Osteocyte (in vitro differentiated cells): ENCODE measurements around the gene CASZ1. TPM values are rescaled to one million over a fixed set of nuclear protein-coding genes. Genes with fewer than 3 reads are reported as not detected.

Experiments
- DNase-seq: peaks from one replicate; pipeline ENCODE4 v3.0.0; 2021; ENCODE audit warnings: mixed read lengths; ENCODE audit not compliant: unreplicated experiment; ENCODE audit errors: extremely low spot score
- H3K27ac Mint-ChIP-seq: one replicate; pipeline ENCODE4 v1.8.0; 2021; ENCODE audit warnings: mild to moderate bottlenecking, mixed read lengths; ENCODE audit not compliant: unreplicated experiment
- H3K27me3 Mint-ChIP-seq: one replicate; pipeline ENCODE4 v1.8.0; 2021; ENCODE audit warnings: mixed read lengths; ENCODE audit not compliant: unreplicated experiment
- H3K36me3 Mint-ChIP-seq: one replicate; pipeline ENCODE4 v1.8.0; 2021; ENCODE audit warnings: mixed read lengths; ENCODE audit not compliant: unreplicated experiment
- H3K4me1 Mint-ChIP-seq: one replicate; pipeline ENCODE4 v1.8.0; 2021; ENCODE audit warnings: mixed read lengths; ENCODE audit not compliant: unreplicated experiment
- H3K4me3 Mint-ChIP-seq: one replicate; pipeline ENCODE4 v1.8.0; 2021; ENCODE audit warnings: mild to moderate bottlenecking, moderate library complexity, mixed read lengths; ENCODE audit not compliant: unreplicated experiment
- H3K9me3 Mint-ChIP-seq: one replicate; pipeline ENCODE4 v1.8.0; 2021; ENCODE audit warnings: mixed read lengths; ENCODE audit not compliant: unreplicated experiment
- total RNA-seq: library from RNA; stranded (reverse); gene quantifications from 2 replicates; pipeline ENCODE4 v1.2.1, GENCODE V29; 2021
- TF ChIP-seq, protein P1 (sequence below): fragments of 200-600 bp; sonication (generic); IDR thresholded peaks from 2 replicates; pipeline ENCODE4 v1.5.0; 2021; ENCODE audit warnings: antibody characterized with exemption, mild to moderate bottlenecking, moderate library complexity

Gene CASZ1
- total RNA-seq, 1 donor from 2014 or later, result 1.2 TPM

GRCh38 chr1:10622910-10623685 is 173.3 kb downstream of the CASZ1 start:
- H3K27ac Mint-ChIP-seq, result no peak overlapping the region
- TF ChIP-seq, protein P1, sequence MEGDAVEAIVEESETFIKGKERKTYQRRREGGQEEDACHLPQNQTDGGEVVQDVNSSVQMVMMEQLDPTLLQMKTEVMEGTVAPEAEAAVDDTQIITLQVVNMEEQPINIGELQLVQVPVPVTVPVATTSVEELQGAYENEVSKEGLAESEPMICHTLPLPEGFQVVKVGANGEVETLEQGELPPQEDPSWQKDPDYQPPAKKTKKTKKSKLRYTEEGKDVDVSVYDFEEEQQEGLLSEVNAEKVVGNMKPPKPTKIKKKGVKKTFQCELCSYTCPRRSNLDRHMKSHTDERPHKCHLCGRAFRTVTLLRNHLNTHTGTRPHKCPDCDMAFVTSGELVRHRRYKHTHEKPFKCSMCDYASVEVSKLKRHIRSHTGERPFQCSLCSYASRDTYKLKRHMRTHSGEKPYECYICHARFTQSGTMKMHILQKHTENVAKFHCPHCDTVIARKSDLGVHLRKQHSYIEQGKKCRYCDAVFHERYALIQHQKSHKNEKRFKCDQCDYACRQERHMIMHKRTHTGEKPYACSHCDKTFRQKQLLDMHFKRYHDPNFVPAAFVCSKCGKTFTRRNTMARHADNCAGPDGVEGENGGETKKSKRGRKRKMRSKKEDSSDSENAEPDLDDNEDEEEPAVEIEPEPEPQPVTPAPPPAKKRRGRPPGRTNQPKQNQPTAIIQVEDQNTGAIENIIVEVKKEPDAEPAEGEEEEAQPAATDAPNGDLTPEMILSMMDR, result no peak
- no peaks in the 10 kb centered on the region for H3K9me3 Mint-ChIP-seq
- H3K4me3 Mint-ChIP-seq, result no peak overlapping the region
- peaks cover 9% of the 10 kb centered on the region for H3K4me1 Mint-ChIP-seq
- no peak for DNase-seq
- H3K27me3 Mint-ChIP-seq, result no peaks in the 10 kb centered on the region
- H3K36me3 Mint-ChIP-seq, result peaks cover 12% of the 10 kb centered on the region

DNA sequence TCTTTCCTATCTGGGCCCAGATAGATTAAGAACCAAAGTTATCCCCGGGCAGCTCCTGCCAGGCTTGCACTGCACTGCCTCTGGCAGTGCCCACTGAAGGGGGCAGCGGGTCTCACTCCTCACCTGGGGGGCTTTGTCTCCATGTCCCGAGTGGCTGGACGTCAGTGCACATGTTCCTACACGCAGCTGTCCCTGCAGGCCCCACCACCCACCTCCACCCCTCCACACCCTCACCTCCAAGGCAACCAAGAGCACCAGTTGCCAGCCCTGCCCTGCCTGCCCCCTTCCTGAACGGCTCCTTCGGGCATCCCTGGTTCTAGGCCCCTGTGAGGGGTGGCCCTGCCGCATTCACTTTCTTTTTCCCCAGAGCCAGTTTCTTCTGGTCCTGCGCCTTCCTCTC is 174.5 kb downstream of the CASZ1 start:
- DNase-seq, result no peak
- Mint-ChIP-seq H3K4me3 (no peak overlapping the region), H3K9me3 (no peaks in the 10 kb centered on the region), H3K27me3 (no peaks in the 10 kb centered on the region), H3K27ac (no peak overlapping the region), H3K36me3 (peaks cover 12% of the 10 kb centered on the region), H3K4me1 (peaks cover 9% of the 10 kb centered on the region)
- TF ChIP-seq, protein P1, result no peak

GRCh38 chr1:10620776-10621175 is 175.7 kb downstream of the CASZ1 start:
- no peak overlapping the region for H3K4me3 Mint-ChIP-seq
- H3K27ac Mint-ChIP-seq, result no peak overlapping the region

DNA sequence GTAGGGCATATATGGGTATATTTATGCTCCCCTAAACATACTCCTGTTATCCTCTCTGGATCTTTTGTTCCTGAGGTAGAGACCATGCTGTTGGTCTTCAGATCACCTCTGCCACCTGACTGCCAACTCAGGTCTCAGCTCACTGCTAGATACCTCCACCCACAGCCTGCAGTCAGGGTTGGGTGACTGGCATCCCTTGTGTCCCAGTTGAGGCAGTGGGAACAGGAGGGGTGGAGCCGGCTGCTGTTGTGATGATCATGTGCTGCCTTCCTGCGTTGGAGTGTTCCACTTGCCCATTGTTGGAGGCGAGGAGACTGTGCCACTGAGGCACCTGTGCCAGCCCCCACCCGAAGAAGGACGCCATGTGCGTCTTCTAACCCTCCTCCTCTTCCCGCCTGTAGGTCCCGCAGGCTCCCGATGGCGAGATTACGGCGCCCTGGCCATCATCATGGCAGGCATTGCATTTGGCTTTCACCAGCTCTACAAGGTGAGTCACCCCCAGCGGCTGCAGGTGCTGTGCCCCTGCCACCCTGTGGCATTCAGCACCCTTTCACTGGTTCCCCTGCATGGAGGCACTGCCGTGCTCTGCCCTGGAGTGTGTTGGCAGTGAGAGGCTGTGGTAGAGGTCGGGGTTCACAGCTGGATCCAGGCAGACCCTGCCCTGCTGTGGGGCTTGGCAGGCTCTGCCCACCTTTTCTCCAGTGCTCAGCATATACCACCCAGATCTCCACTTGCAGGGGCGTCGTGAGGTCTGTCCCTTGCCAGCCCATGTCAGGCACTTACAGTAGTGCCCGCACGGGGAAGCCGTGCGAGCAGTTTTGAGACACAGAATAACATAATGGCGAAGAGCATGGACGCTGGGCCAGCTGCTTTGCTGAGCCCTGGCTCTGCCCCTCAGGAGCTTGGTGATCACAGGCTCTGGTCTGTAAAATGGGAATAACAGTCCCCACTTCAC is 178.2 kb downstream of the CASZ1 start:
- Mint-ChIP-seq H3K27ac (no peak overlapping the region), H3K4me1 (no peaks in the 10 kb centered on the region), H3K36me3 (peaks cover 3% of the 10 kb centered on the region), H3K27me3 (no peaks in the 10 kb centered on the region), H3K9me3 (no peaks in the 10 kb centered on the region), H3K4me3 (no peak overlapping the region)
- no peak for DNase-seq
- TF ChIP-seq, protein P1, result no peak

More at GRCh38 chr1:10620776-10621175, 175.7 kb downstream of the CASZ1 start:
- DNase-seq, result no peak
- no peaks in the 10 kb centered on the region for H3K9me3 Mint-ChIP-seq
- TF ChIP-seq, protein P1, result no peak
- no peaks in the 10 kb centered on the region for H3K27me3 Mint-ChIP-seq
- peaks cover 8% of the 10 kb centered on the region for H3K36me3 Mint-ChIP-seq
- peaks cover 4% of the 10 kb centered on the region for H3K4me1 Mint-ChIP-seq

DNA sequence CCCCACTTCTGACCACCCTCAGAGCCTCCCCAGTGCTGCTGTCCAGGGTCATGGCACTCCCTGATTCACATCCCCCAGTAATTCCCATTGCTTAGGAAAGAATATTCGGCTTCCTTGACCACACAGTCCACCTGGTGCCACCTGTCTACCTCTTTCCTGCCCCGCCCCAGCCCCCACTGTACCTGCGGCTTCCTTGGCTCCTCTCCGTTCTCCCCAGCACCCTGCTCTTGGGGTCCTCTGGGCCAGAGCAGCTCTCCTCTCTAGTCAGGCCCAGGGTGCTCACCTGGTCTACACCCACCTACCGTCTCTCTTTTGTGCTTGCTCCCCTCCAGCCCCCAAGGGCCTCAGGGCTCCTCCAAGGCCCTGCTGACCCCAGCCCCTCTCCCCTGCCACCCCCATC is 179.1 kb downstream of the CASZ1 start:
- no peak overlapping the region for H3K27ac Mint-ChIP-seq

More for the DNA sequence above, 179.1 kb downstream of the CASZ1 start:
- TF ChIP-seq, protein P1, result no peak
- no peak for DNase-seq
- H3K27me3 Mint-ChIP-seq, result no peaks in the 10 kb centered on the region
- H3K36me3 Mint-ChIP-seq, result peaks cover 2% of the 10 kb centered on the region
- no peaks in the 10 kb centered on the region for H3K9me3 Mint-ChIP-seq
- H3K4me1 Mint-ChIP-seq, result no peaks in the 10 kb centered on the region
- no peak overlapping the region for H3K4me3 Mint-ChIP-seq
